ENCODE measurements around the gene TTC6. TPM values are rescaled to one million over a fixed set of nuclear protein-coding genes. Genes with fewer than 3 reads are reported as not detected.

TTC6 gene
- polyA plus RNA-seq, 1 experiment: not detected

DNA sequence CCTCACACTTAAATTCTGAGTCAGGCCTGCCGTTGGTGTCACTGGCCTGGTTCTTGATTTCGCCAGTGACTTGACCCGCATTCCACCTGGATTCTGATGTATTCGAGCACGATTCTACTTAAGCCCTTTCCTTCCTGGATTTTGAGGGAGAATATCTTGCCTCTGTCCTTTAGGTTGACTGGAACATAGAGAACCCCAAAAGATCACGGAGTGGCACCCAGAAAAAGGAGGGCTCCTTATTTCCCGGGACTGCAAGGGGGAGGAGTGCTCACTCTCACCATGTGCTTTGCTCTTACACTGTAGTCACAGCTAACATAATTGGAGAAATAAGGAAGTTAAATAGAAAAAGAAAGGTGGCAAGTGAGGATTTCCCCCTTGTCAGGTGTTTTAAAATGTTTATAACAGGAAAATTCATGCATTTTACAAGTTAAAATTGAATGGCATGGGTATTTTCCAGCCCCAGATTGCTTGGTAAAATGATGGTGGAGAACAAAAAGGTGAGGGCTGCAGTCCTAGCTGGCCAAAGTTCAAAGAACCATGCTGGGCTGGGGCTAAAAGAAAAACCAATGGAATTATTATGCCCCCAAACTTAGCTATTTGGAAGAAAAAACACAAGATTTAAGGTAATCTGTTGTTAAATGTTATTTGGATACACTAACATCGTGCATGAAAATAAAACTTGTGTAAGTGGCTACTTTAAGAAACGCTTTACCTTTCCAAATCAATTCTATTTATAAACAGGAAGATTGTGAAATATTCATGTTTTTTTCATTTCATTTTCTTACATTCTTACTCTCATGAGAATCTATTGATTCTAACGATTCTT, 9.2 kb upstream of the TTC6 start:
- H3K4me3 ChIP-seq (ENCODE audit: low read depth, low read length): no peak overlapping the region
- H3K27me3 ChIP-seq (ENCODE audit: control insufficient read depth, insufficient read depth, low read length): peaks cover 59% of the 10 kb centered on the region
- TF ChIP-seq, protein P1, sequence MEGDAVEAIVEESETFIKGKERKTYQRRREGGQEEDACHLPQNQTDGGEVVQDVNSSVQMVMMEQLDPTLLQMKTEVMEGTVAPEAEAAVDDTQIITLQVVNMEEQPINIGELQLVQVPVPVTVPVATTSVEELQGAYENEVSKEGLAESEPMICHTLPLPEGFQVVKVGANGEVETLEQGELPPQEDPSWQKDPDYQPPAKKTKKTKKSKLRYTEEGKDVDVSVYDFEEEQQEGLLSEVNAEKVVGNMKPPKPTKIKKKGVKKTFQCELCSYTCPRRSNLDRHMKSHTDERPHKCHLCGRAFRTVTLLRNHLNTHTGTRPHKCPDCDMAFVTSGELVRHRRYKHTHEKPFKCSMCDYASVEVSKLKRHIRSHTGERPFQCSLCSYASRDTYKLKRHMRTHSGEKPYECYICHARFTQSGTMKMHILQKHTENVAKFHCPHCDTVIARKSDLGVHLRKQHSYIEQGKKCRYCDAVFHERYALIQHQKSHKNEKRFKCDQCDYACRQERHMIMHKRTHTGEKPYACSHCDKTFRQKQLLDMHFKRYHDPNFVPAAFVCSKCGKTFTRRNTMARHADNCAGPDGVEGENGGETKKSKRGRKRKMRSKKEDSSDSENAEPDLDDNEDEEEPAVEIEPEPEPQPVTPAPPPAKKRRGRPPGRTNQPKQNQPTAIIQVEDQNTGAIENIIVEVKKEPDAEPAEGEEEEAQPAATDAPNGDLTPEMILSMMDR (IDR thresholded peaks at IDR 0.05; ENCODE audit: insufficient read depth, low read depth, low read length): no peak
- H3K36me3 ChIP-seq (ENCODE audit: control insufficient read depth, insufficient read depth, low read length): no peaks in the 10 kb centered on the region
- no peak for DNase-seq (ENCODE audit: low read depth)
- CTCF ChIA-PET: interaction anchor here (1.1 to 1.2 kb wide), 2 partner anchors 9 kb away, joined by 3 to 6 read pairs; partner anchors contain the start of genes FOXA1 and TTC6
- POLR2A ChIA-PET: no interaction called here

DNA sequence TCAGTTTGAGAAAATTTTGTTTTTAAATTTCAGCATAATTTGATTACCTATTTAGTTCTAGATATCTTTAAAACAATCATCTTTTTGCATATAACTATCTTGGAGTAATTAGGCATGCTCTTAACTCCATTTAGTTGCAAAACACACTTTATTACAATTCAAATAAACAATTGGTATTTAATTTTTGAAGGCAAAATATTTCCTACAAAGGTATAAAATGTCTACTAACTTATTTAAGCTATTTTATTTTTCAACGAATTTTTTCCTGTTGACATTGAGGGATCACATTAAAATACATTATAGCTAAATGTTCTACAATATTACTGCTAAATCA, 8.7 kb upstream of the TTC6 start:
- H3K4me3 ChIP-seq (ENCODE audit: low read depth, low read length): no peak overlapping the region
- POLR2A ChIA-PET: no interaction called here
- TF ChIP-seq, protein P1 (IDR thresholded peaks at IDR 0.05; ENCODE audit: insufficient read depth, low read depth, low read length): no peak
- DNase-seq (ENCODE audit: low read depth): no peak
- H3K27me3 ChIP-seq (ENCODE audit: control insufficient read depth, insufficient read depth, low read length): peaks cover 63% of the 10 kb centered on the region
- no peaks in the 10 kb centered on the region for H3K36me3 ChIP-seq (ENCODE audit: control insufficient read depth, insufficient read depth, low read length)
- CTCF ChIA-PET: interaction anchor here (1.2 kb wide), 1 partner anchor 8 kb away, joined by 3 read pairs; the partner anchor contains the start of genes FOXA1 and TTC6

DNA sequence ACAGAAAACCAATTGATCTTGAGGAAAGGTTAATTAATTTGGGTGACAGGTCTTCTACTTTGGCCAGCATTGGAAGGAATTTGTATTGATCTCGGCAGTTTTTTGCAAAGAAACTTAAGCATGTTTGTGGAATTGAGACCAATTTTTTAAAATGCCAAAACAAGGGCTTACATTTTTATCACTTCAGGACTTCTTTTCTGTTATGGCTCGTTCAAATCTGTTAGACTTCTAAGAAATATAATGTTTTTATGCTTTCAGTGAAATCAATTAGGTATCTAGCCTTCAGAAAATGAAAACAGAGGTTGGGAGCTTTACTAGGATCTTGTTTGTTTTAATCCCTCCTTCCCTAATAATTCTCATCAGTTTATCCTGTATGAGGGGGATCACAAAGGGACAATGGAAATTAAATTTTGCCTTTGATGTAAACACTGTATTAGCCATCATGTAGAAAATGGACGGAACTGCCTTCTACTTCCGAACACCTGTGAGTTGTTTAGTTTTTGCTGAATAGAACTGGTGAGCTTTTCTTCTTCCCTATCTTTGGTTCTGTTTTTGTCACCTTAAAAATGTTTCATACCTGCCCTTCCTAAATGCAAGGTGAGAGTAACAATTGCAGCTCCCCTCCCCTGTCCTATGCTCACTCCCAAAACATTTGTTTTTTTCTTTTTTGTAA, 8.2 kb upstream of the TTC6 start:
- no peak overlapping the region for H3K4me3 ChIP-seq (ENCODE audit: low read depth, low read length)
- H3K27me3 ChIP-seq (ENCODE audit: control insufficient read depth, insufficient read depth, low read length): peaks cover 67% of the 10 kb centered on the region
- ChIA-PET POLR2A (no interaction called here), CTCF (interaction anchor here (1.2 to 1.6 kb wide), 2 partner anchors 8 to 10 kb away, joined by 3 to 6 read pairs; partner anchors contain the start of genes FOXA1 and TTC6)
- TF ChIP-seq, protein P1 (IDR thresholded peaks at IDR 0.05; ENCODE audit: insufficient read depth, low read depth, low read length): no peak
- no peaks in the 10 kb centered on the region for H3K36me3 ChIP-seq (ENCODE audit: control insufficient read depth, insufficient read depth, low read length)
- no peak for DNase-seq (ENCODE audit: low read depth)

DNA sequence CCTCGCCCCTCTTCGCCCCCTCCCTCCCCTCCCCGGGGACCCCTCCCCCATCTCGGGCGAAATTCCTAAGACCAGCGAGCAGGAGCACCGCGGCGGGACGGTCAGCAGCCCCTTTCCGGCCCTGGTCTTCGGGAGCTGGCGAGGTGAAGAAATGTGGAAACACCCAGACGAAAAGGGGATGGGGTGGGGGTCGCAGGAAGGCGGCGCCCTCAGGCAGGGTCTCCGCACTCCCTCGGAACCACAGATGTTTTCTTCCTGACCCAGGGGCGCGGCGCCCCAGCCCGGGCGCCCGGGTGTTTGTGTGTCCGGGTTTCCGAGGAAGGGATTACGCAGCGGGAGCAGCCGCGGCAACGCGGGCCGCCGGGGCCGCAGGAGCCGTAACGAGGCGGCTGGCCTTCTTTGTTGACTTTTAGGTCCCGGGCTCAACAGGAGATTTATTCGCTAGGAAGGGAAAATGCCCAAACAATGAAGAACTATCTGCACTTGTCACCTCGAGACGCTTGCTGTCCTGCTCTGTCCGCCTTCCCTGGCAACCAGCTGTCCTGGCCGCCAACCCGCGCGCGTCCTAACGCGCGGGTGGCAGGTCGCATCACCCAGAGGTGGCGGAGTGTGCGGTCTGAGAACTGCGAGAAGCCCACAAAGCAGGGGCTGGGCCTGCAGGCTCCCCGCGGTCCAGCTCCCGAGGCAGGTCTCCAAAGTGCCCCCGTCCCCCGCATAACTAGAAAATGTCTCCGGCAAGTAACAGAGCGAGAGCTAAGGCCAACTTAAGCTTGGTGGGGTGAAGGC, 7.4 kb upstream of the TTC6 start:
- no peaks in the 10 kb centered on the region for H3K36me3 ChIP-seq (ENCODE audit: control insufficient read depth, insufficient read depth, low read length)
- POLR2A ChIA-PET: interaction anchor here (0.6 to 0.7 kb wide), 2 partner anchors 324 to 329 kb away, joined by 3 to 4 read pairs; no protein-coding TSS in a partner anchor
- H3K4me3 ChIP-seq (ENCODE audit: low read depth, low read length): no peak overlapping the region
- DNase-seq (ENCODE audit: low read depth): no peak
- CTCF ChIA-PET: interaction anchor here (1.6 kb wide), 1 partner anchor 9 kb away, joined by 6 read pairs; no protein-coding TSS in a partner anchor
- TF ChIP-seq, protein P1 (IDR thresholded peaks at IDR 0.05; ENCODE audit: insufficient read depth, low read depth, low read length): no peak
- peaks cover 70% of the 10 kb centered on the region for H3K27me3 ChIP-seq (ENCODE audit: control insufficient read depth, insufficient read depth, low read length)
